NCI-H2196 treated with DMSO at 0.1 percent for 48 hours (cell line): ENCODE data around the gene EFCAB5.
A peak's percentile ranks its signal among the peaks of the same experiment; 100 is the strongest.
"Not testable (repeated sequence)": the region's sequence is repeated elsewhere in the genome, so short reads cannot be mapped to it uniquely, and the experiment has no call there.

Source experiments
- DNase-seq: peaks from one replicate; lab custom pipeline; 2025; ENCODE audit not compliant: unreplicated experiment; lab: John Stamatoyannopoulos, UW

The EFCAB5 gene

GRCh38 chr17:30002088-30002487, 60.7 kb downstream of the EFCAB5 start:
- DNase-seq = no peak

- DNase-seq = no peak
These were observed 64.4 kb downstream of the EFCAB5 start for GRCh38 chr17:30005709-30006320.

- DNase-seq = not testable (repeated sequence)
These were observed 70.5 kb downstream of the EFCAB5 start for GRCh38 chr17:30011934-30012333.

- DNase-seq = peak; percentile 1
These were observed 80.4 kb downstream of the EFCAB5 start for GRCh38 chr17:30021708-30022317.

- DNase-seq = not testable (repeated sequence)
These were observed 83.9 kb downstream of the EFCAB5 start for GRCh38 chr17:30025325-30025724.

- DNase-seq = no peak
These were observed 86.2 kb downstream of the EFCAB5 start for GRCh38 chr17:30027676-30028075.

- DNase-seq = no peak
These were observed 89.9 kb downstream of the EFCAB5 start for GRCh38 chr17:30031214-30031869.

GRCh38 chr17:30035369-30035768, 93.9 kb downstream of the EFCAB5 start:
- DNase-seq = no peak

- DNase-seq = not testable (repeated sequence)
These were observed 99.5 kb downstream of the EFCAB5 start for GRCh38 chr17:30040719-30041518.

GRCh38 chr17:30041551-30041950, 100.1 kb downstream of the EFCAB5 start:
- no peak for DNase-seq

GRCh38 chr17:30062372-30062771, 120.9 kb downstream of the EFCAB5 start:
- no peak for DNase-seq

GRCh38 chr17:30064738-30065137, 123.3 kb downstream of the EFCAB5 start:
- DNase-seq = no peak

- DNase-seq = no peak
These were observed 127.0 kb downstream of the EFCAB5 start for GRCh38 chr17:30068465-30068864.

- no peak for DNase-seq
These were observed 132.8 kb downstream of the EFCAB5 start for GRCh38 chr17:30074254-30074653.

- no peak for DNase-seq
These were observed 133.3 kb downstream of the EFCAB5 start for GRCh38 chr17:30074730-30075129.

GRCh38 chr17:30082773-30083172, 141.3 kb downstream of the EFCAB5 start:
- no peak for DNase-seq

GRCh38 chr17:30084788-30085187, 143.4 kb downstream of the EFCAB5 start:
- no peak for DNase-seq

- DNase-seq = no peak
These were observed 145.5 kb downstream of the EFCAB5 start for GRCh38 chr17:30086896-30087295.

GRCh38 chr17:30087431-30087830, 146.0 kb downstream of the EFCAB5 start:
- not testable (repeated sequence) for DNase-seq

- DNase-seq = no peak
These were observed 149.8 kb downstream of the EFCAB5 start for GRCh38 chr17:30091121-30091670.

- DNase-seq = no peak
These were observed 150.3 kb downstream of the EFCAB5 start for GRCh38 chr17:30091771-30092170.
